Activated CD4-positive, alpha-beta T cell treated with anti-CD3 and anti-CD28 coated beads, Interleukin-2, Interleukin-4, amounts not matched to agents 100 ng/mL and 50 ng/mL, durations not matched to agents 16 hours and 8 hours (primary cell): ENCODE measurements around the gene SERPING1.
"Not testable (repeated sequence)": the region's sequence is repeated elsewhere in the genome, so short reads cannot be mapped to it uniquely, and the experiment has no call there.

Source experiments
- DNase-seq: peaks from one replicate; pipeline ENCODE4 v3.0.0-alpha.2; 2020; ENCODE audit warnings: low spot score

SERPING1 gene

GRCh38 chr11:57638005-57638781 lies 40.7 kb downstream of the SERPING1 start:
- no peak for DNase-seq

- no peak for DNase-seq
Measured at GRCh38 chr11:57638811-57639320, 41.4 kb downstream of the SERPING1 start.

- DNase-seq: no peak
Measured at GRCh38 chr11:57639321-57640067, 42.0 kb downstream of the SERPING1 start.

- DNase-seq: no peak
Measured at GRCh38 chr11:57640068-57640800, 42.7 kb downstream of the SERPING1 start.

- DNase-seq: peak; percentile 52
Measured at GRCh38 chr11:57641011-57641807, 43.7 kb downstream of the SERPING1 start.

- DNase-seq: no peak
Measured at GRCh38 chr11:57643802-57644201, 46.3 kb downstream of the SERPING1 start.

GRCh38 chr11:57644748-57645688 lies 47.5 kb downstream of the SERPING1 start:
- DNase-seq: peak; percentile 91

GRCh38 chr11:57645689-57646085 lies 48.2 kb downstream of the SERPING1 start:
- no peak for DNase-seq

GRCh38 chr11:57646194-57646798 lies 48.8 kb downstream of the SERPING1 start:
- no peak for DNase-seq

GRCh38 chr11:57646799-57647303 lies 49.4 kb downstream of the SERPING1 start:
- no peak for DNase-seq

- DNase-seq: no peak
Measured at GRCh38 chr11:57647372-57647771, 49.9 kb downstream of the SERPING1 start.

- DNase-seq: no peak
Measured at GRCh38 chr11:57647960-57648800, 50.7 kb downstream of the SERPING1 start.

- DNase-seq: no peak
Measured at GRCh38 chr11:57648801-57649735, 51.6 kb downstream of the SERPING1 start.

- DNase-seq: peak; percentile 39
Measured at GRCh38 chr11:57649826-57650738, 52.6 kb downstream of the SERPING1 start, which contains the start of gene YPEL4. TSS of gene YPEL4 (minus strand) at chr11:57649912. CDS start at chr11:57647107, 2,805 bp downstream.

GRCh38 chr11:57650739-57651090 lies 53.2 kb downstream of the SERPING1 start:
- DNase-seq: no peak

GRCh38 chr11:57651408-57651807 lies 53.9 kb downstream of the SERPING1 start:
- no peak for DNase-seq

GRCh38 chr11:57652230-57652629 lies 54.7 kb downstream of the SERPING1 start:
- DNase-seq: not testable (repeated sequence)
